ENCODE data around the gene GPR153.

DNA sequence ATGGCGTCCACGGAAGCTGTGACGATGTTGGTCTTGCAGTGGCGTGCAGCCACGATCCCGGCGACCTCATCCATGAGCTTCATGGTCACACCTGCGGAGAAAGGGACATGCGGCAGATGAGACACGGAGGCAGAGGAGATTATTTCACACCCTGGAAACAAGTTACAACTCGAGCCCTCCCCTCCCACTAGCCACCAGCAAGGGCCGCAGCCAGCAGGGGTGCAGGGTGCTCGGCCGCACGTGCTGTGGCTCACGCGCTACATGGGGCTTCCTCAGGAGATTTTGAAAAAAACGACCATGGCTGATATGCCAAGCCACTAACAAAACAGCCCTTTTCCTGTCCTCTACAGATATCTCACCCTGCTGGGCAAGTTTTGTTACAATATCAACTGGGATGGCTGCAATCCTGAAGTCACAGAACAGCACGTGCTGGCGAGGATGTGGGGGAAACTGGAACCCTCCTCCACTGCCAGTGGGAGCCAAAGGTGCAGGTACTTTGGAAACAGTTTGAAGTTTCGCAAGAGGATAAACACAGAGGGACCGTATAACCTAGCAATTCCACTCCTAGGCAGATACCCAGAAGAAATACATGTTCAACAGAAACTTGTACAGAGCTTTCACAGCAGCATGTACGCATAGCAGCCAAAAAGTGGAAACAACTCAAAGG is 34.1 kb upstream of the GPR153 start:
- TF ChIP-seq, protein P1, sequence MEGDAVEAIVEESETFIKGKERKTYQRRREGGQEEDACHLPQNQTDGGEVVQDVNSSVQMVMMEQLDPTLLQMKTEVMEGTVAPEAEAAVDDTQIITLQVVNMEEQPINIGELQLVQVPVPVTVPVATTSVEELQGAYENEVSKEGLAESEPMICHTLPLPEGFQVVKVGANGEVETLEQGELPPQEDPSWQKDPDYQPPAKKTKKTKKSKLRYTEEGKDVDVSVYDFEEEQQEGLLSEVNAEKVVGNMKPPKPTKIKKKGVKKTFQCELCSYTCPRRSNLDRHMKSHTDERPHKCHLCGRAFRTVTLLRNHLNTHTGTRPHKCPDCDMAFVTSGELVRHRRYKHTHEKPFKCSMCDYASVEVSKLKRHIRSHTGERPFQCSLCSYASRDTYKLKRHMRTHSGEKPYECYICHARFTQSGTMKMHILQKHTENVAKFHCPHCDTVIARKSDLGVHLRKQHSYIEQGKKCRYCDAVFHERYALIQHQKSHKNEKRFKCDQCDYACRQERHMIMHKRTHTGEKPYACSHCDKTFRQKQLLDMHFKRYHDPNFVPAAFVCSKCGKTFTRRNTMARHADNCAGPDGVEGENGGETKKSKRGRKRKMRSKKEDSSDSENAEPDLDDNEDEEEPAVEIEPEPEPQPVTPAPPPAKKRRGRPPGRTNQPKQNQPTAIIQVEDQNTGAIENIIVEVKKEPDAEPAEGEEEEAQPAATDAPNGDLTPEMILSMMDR (IDR thresholded peaks at IDR 0.05), result no peak
- TF ChIP-seq POLR2A (IDR thresholded peaks at IDR 0.05) (no peak), EP300 (IDR thresholded peaks at IDR 0.05) (no peak), POLR2AphosphoS5 (IDR thresholded peaks at IDR 0.05) (no peak)
